Hematopoietic multipotent progenitor cell treated with erythropoietin and hydrocortisone succinate and interleukin-3 and kit ligand, for 17 days (in vitro differentiated cells): ENCODE measurements around the gene GALK1.

Experiments used
- DNase-seq: peaks from one replicate; pipeline ENCODE4 v3.0.0-alpha.2; 2015; ENCODE audit warnings: low spot score

The GALK1 gene

DNA sequence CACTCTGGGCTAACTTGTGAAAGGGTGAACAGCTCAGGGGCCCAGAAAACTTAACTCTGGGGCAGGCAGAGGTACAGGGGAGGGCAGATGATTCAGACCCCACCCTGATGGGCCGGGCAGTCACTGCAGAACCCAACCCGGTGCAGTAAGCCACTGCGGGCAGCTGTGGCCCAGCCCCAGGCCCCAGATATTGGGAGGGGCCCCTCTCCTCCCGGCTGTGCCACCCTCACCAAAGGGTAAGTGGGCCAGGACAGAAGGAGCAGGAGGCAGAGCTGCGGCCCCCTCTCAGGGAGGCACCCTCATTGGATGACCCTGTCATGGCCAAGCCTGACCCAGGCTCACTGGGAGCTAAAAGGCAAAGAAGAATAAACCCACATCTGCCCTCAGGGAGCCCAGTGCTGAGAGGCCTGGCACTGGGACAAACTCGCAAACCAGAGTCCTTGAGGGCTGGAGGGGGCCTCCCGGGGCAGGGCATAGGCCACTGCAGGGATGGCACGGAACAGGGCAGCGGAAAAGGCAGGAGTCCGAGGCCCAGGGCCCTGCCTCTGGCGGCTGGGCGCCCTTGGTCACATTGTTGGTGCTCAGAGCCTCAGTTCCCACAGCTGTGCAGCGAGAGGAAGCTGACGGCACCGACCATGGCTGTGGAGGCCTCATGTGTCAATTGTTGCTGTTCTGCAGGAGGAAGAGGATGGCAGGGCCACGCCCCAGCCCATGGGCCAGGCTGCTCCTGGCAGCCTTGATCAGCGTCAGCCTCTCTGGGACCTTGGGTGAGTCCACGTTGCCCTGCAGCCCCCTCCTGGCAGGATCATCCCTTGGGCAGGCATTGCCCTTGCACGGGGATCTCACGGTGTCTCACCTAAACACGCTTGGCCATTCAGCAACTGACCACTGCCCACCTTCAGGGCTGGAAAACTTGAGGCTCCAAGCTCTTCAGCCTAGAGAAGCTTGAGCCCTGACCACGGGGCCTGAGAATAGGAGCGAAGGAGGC, 40.7 kb downstream of the GALK1 start:
- DNase-seq = no peak

- DNase-seq = no peak
Observed at GRCh38 chr17:75723171-75723930, 41.6 kb downstream of the GALK1 start.

- DNase-seq = no peak
Observed at GRCh38 chr17:75722542-75723095, 42.4 kb downstream of the GALK1 start.

GRCh38 chr17:75722076-75722475, 42.9 kb downstream of the GALK1 start:
- DNase-seq = no peak

- DNase-seq = no peak
Observed at GRCh38 chr17:75721463-75722011, 43.5 kb downstream of the GALK1 start.

GRCh38 chr17:75720656-75721462, 44.1 kb downstream of the GALK1 start, which contains the start of gene ITGB4:
TSS of gene ITGB4 (plus strand) at chr17:75721459. CDS start at chr17:75724704, 3,245 bp downstream.
- DNase-seq = no peak

- no peak for DNase-seq
Observed at GRCh38 chr17:75719732-75720131, 45.3 kb downstream of the GALK1 start.

GRCh38 chr17:75712446-75712845, 52.5 kb downstream of the GALK1 start:
- no peak for DNase-seq
